ENCODE data around the gene RAB5B. TPM values are rescaled to one million over a fixed set of nuclear protein-coding genes. Genes with fewer than 3 reads are reported as not detected.
A peak's percentile ranks its signal among the peaks of the same experiment; 100 is the strongest.

RAB5B gene
- polyA plus RNA-seq, 3 donors: 44.0 to 63.0 (median 48.5) TPM

DNA sequence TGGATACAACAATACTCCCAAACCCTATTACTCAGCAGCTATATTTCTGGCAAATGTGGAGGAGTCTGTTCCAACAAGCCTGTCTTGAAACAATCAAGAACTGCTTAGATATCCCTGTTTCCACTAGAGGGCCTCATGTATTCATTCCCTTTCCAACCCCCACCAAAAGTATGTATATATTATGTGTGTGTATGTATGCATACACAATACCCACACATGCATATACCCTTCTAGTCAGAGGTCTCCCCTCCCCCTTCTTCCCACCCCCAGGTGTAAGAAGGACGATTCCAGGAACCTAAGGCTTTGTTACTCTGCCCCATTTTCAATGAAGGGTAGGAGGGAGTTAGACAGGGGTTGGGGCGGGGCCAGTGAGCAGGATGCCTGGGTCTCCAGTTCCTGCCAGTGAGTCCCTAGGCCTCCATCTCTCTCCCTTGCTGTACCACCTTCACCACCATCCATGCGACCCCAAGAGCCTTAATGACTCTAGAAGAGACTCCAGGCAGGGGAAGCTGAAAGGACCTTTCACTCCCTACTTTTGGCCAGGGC, 43.0 kb upstream of the RAB5B start, which contains the start of gene DGKA:
Gene DGKA, plus strand, starts transcription at position 392 of the 546 bp plus-strand sequence. CDS start 5,342 bp downstream, outside the sequence.
- Histone ChIP-seq H4K20me1 (ENCODE audit: insufficient read depth, low read length) (peaks cover 22% of the 10 kb centered on the region), H3K9ac (ENCODE audit: insufficient read depth, low read length, poor library complexity, severe bottlenecking) (peak within 1 kb of the TSS; percentile 82), H3K27me3 (ENCODE audit: control insufficient read depth in 2 of 2, insufficient read depth in 2 of 2, low read length in 2 of 2) (no peaks in the 10 kb centered on the region), H3K4me3 (replicated peaks in 1 of 3; ENCODE audit: low read depth in 2 of 3, low read length in 3 of 3) (peak within 1 kb of the TSS; percentile 92 to 97 (median 96)), H3K4me2 (replicated peaks; ENCODE audit: extremely low read depth, low read length, poor library complexity, severe bottlenecking) (peak within 1 kb of the TSS; percentile 88), H3K9me3 (replicated peaks in 1 of 2; ENCODE audit: control insufficient read depth in 1 of 2, insufficient read depth in 1 of 2, low read length in 2 of 2) (no peaks in the 10 kb centered on the region), H3K27ac (ENCODE audit: low read depth in 1 of 2, low read length in 2 of 2) (peak within 1 kb of the TSS; percentile 78 to 96), H3K79me2 (ENCODE audit: insufficient read depth, low read length) (peaks cover 70% of the 10 kb centered on the region), H3K36me3 (replicated peaks in 1 of 2; ENCODE audit: control insufficient read depth in 1 of 2, insufficient read depth in 2 of 2, low read length in 2 of 2) (peaks cover 0 to 6% of the 10 kb centered on the region in 2 donors), H2AFZ (ENCODE audit: insufficient read depth, low read depth, low read length, poor library complexity, severe bottlenecking) (peak within 1 kb of the TSS; percentile 70), H3K4me1 (ENCODE audit: control insufficient read depth in 1 of 2, insufficient read depth in 2 of 2, low read length in 2 of 2) (peaks cover 64 to 68% of the 10 kb centered on the region in 2 donors)
- Mint-ChIP-seq H3K9me3 (no peaks in the 10 kb centered on the region), H3K27me3 (ENCODE audit: low read depth in 3 of 3) (peaks cover 0 to 3% (median 1%) of the 10 kb centered on the region in 3 donors), H3K27ac (peak within 1 kb of the TSS; percentile 85 to 99 (median 94)), H3K36me3 (peaks cover 3 to 5% of the 10 kb centered on the region in 2 donors), H3K4me1 (peaks cover 67% of the 10 kb centered on the region), H3K4me3 (peak within 1 kb of the TSS; percentile 97 to 99)
- peak in 2 of 3 donors; percentile 46 to 48 for DNase-seq
- WGBS (ENCODE audit: insufficient coverage): no CpG with 5 or more reads among the region's 3 CpGs
- intact Hi-C loops (cut with micrococcal nuclease): loop anchor here in 1 of 2 donors (5.0 kb wide), 1 partner anchor 36 kb away; the partner anchor contains the start of genes CDK2 and PMEL
- TF ChIP-seq, protein P1, sequence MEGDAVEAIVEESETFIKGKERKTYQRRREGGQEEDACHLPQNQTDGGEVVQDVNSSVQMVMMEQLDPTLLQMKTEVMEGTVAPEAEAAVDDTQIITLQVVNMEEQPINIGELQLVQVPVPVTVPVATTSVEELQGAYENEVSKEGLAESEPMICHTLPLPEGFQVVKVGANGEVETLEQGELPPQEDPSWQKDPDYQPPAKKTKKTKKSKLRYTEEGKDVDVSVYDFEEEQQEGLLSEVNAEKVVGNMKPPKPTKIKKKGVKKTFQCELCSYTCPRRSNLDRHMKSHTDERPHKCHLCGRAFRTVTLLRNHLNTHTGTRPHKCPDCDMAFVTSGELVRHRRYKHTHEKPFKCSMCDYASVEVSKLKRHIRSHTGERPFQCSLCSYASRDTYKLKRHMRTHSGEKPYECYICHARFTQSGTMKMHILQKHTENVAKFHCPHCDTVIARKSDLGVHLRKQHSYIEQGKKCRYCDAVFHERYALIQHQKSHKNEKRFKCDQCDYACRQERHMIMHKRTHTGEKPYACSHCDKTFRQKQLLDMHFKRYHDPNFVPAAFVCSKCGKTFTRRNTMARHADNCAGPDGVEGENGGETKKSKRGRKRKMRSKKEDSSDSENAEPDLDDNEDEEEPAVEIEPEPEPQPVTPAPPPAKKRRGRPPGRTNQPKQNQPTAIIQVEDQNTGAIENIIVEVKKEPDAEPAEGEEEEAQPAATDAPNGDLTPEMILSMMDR (IDR thresholded peaks at IDR 0.05): peak; percentile 74

DNA sequence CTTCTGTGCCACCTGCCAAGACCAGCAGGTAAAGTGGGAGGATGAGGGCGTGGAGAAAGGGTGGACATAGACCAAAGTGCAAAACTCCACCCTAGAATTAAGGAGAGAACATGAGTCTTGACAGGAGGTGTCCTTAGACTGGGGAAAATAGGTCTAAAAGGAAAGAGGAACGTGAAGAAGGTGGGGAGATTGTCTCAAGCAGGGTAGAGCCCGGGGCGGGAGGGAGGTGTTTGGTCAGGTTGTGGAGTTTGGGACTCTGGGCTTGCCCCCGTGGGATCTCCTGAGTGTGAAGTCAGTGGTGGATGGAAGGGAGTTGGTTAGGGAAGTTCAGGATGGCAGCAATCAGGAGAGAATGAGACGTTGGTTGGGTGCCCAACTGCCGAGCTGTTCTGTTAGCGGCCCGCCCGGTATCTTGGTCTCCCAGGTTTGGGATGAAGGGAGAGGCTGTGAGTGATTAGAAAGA, 42.5 kb upstream of the RAB5B start:
- H3K79me2 ChIP-seq (ENCODE audit: insufficient read depth, low read length): peaks cover 65% of the 10 kb centered on the region
- peaks cover 17% of the 10 kb centered on the region for H4K20me1 ChIP-seq (ENCODE audit: insufficient read depth, low read length)
- H3K4me3 ChIP-seq (replicated peaks in 1 of 3; ENCODE audit: low read depth in 2 of 3, low read length in 3 of 3): peak overlapping the region; percentile 92 to 97 (median 96)
- peak overlapping the region; percentile 70 for H2AFZ ChIP-seq (ENCODE audit: insufficient read depth, low read depth, low read length, poor library complexity, severe bottlenecking)
- H3K9me3 Mint-ChIP-seq: no peaks in the 10 kb centered on the region
- peaks cover 7 to 10% of the 10 kb centered on the region in 2 donors for H3K36me3 Mint-ChIP-seq
- peak in 2 of 3 donors; percentile 17 to 27 for DNase-seq
- H3K36me3 ChIP-seq (replicated peaks in 1 of 2; ENCODE audit: control insufficient read depth in 1 of 2, insufficient read depth in 2 of 2, low read length in 2 of 2): peaks cover 0 to 11% of the 10 kb centered on the region in 2 donors
- peaks cover 59 to 63% of the 10 kb centered on the region in 2 donors for H3K4me1 ChIP-seq (ENCODE audit: control insufficient read depth in 1 of 2, insufficient read depth in 2 of 2, low read length in 2 of 2)
- H3K27ac ChIP-seq (ENCODE audit: low read depth in 1 of 2, low read length in 2 of 2): peak overlapping the region; percentile 78 to 96
- H3K9ac ChIP-seq (ENCODE audit: insufficient read depth, low read length, poor library complexity, severe bottlenecking): peak overlapping the region; percentile 82
- intact Hi-C loops (cut with micrococcal nuclease): loop anchor here in 1 of 2 donors (5.0 kb wide), 1 partner anchor 36 kb away; the partner anchor contains the start of genes CDK2 and PMEL
- 6% methylated on average over 10 of the region's 10 CpGs for WGBS (ENCODE audit: insufficient coverage)
- no peaks in the 10 kb centered on the region for H3K9me3 ChIP-seq (replicated peaks in 1 of 2; ENCODE audit: control insufficient read depth in 1 of 2, insufficient read depth in 1 of 2, low read length in 2 of 2)
- H3K4me3 Mint-ChIP-seq: peak overlapping the region; percentile 97 to 99
- no peaks in the 10 kb centered on the region for H3K27me3 ChIP-seq (ENCODE audit: control insufficient read depth in 2 of 2, insufficient read depth in 2 of 2, low read length in 2 of 2)
- H3K27ac Mint-ChIP-seq: peak overlapping the region; percentile 85 to 99 (median 94)
- peak overlapping the region; percentile 88 for H3K4me2 ChIP-seq (replicated peaks; ENCODE audit: extremely low read depth, low read length, poor library complexity, severe bottlenecking)
- H3K4me1 Mint-ChIP-seq: peaks cover 64% of the 10 kb centered on the region
- peaks cover 0 to 3% (median 1%) of the 10 kb centered on the region in 3 donors for H3K27me3 Mint-ChIP-seq (ENCODE audit: low read depth in 3 of 3)
- TF ChIP-seq, protein P1 (IDR thresholded peaks at IDR 0.05): no peak
